GM18517 (cell line): ENCODE measurements around the gene PIK3CD.
"Not testable (repeated sequence)": the region's sequence is repeated elsewhere in the genome, so short reads cannot be mapped to it uniquely, and the experiment has no call there.

Source experiments
- ATAC-seq: cut with Tn5 transposase; IDR thresholded peaks from one replicate; pipeline ENCODE4 v1.9.1; 2021; ENCODE audit warnings: mild to moderate bottlenecking, moderate library complexity; ENCODE audit not compliant: unreplicated experiment

PIK3CD gene

GRCh38 chr1:9653491-9654050, 2.0 kb downstream of the PIK3CD start:
- no peak for ATAC-seq

GRCh38 chr1:9654051-9654833, 2.7 kb downstream of the PIK3CD start:
- ATAC-seq, result no peak

- ATAC-seq, result no peak
Measured at GRCh38 chr1:9654834-9655723, 3.5 kb downstream of the PIK3CD start.

- no peak for ATAC-seq
Measured at GRCh38 chr1:9655836-9656235, 4.3 kb downstream of the PIK3CD start.

GRCh38 chr1:9657521-9658032, 6.0 kb downstream of the PIK3CD start:
- no peak for ATAC-seq

- ATAC-seq, result no peak
Measured at GRCh38 chr1:9658199-9658598, 6.7 kb downstream of the PIK3CD start.

GRCh38 chr1:9659328-9659727, 7.8 kb downstream of the PIK3CD start:
- ATAC-seq, result no peak

GRCh38 chr1:9663257-9663656, 11.7 kb downstream of the PIK3CD start:
- no peak for ATAC-seq

- no peak for ATAC-seq
Measured at GRCh38 chr1:9665193-9665592, 13.7 kb downstream of the PIK3CD start.

GRCh38 chr1:9668080-9668479, 16.5 kb downstream of the PIK3CD start:
- ATAC-seq, result no peak

- ATAC-seq, result no peak
Measured at GRCh38 chr1:9670085-9670484, 18.6 kb downstream of the PIK3CD start.

GRCh38 chr1:9671377-9672140, 20.0 kb downstream of the PIK3CD start:
- ATAC-seq, result no peak

- ATAC-seq, result no peak
Measured at GRCh38 chr1:9672444-9672843, 20.9 kb downstream of the PIK3CD start.

- ATAC-seq, result no peak
Measured at GRCh38 chr1:9675393-9675792, 23.9 kb downstream of the PIK3CD start.

GRCh38 chr1:9676128-9676527, 24.6 kb downstream of the PIK3CD start:
- ATAC-seq, result not testable (repeated sequence)

GRCh38 chr1:9676815-9677393, 25.4 kb downstream of the PIK3CD start:
- no peak for ATAC-seq

GRCh38 chr1:9680091-9680490, 28.6 kb downstream of the PIK3CD start:
- ATAC-seq, result no peak

GRCh38 chr1:9680828-9681227, 29.3 kb downstream of the PIK3CD start:
- no peak for ATAC-seq

- no peak for ATAC-seq
Measured at GRCh38 chr1:9684801-9685200, 33.3 kb downstream of the PIK3CD start.

GRCh38 chr1:9687120-9687873, 35.8 kb downstream of the PIK3CD start:
- ATAC-seq, result no peak
